ENCODE results near the gene SMIM45.

SMIM45 gene

DNA sequence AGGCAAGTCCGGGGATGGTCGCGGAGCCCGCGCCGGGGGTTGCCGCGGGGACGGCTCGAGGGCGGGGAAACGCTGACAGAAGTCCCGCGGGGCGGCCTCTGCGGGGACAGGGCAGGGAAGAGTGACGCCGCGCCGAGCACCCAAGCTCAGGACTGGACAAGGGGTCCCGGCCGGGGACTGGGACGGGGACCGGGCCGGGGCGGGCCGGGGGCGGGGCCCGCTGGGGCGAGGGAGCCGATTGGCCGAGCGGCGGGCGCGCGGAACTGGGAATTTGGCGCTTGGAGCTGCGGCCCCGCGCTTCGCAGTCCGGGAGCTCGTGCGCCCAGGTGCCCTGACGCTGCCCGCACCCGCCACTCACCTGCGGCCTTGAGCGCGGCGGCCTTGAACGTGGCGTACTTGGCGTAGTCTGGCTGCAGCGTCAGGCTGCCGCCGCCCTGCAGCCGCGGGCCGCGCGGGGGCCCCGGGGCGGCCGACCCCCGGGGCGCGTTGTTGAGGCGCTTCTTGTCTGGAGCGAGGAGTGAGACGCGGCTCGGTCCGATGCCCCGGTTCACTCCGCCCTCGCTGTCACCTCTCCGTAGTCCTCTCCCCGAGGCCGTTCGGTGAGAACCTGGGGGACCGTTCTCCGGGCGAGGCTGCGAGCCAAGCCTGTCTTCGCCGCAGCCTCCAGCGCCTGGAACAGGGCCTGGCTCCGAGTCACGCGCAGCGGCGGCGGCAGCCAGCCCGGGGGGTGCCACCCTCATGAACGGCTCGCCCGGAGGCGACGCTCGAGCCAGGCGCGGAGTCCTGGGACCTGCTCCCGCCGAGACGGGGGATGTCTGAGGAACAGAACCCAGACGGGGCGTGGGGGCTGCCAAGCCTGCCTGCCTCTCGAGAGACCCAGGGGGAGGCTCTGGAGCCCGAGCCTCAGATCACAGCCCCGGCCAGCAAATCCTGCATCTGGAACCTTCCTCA lies 41.6 kb upstream of the SMIM45 start (continued):
- TF ChIP-seq, protein P1, sequence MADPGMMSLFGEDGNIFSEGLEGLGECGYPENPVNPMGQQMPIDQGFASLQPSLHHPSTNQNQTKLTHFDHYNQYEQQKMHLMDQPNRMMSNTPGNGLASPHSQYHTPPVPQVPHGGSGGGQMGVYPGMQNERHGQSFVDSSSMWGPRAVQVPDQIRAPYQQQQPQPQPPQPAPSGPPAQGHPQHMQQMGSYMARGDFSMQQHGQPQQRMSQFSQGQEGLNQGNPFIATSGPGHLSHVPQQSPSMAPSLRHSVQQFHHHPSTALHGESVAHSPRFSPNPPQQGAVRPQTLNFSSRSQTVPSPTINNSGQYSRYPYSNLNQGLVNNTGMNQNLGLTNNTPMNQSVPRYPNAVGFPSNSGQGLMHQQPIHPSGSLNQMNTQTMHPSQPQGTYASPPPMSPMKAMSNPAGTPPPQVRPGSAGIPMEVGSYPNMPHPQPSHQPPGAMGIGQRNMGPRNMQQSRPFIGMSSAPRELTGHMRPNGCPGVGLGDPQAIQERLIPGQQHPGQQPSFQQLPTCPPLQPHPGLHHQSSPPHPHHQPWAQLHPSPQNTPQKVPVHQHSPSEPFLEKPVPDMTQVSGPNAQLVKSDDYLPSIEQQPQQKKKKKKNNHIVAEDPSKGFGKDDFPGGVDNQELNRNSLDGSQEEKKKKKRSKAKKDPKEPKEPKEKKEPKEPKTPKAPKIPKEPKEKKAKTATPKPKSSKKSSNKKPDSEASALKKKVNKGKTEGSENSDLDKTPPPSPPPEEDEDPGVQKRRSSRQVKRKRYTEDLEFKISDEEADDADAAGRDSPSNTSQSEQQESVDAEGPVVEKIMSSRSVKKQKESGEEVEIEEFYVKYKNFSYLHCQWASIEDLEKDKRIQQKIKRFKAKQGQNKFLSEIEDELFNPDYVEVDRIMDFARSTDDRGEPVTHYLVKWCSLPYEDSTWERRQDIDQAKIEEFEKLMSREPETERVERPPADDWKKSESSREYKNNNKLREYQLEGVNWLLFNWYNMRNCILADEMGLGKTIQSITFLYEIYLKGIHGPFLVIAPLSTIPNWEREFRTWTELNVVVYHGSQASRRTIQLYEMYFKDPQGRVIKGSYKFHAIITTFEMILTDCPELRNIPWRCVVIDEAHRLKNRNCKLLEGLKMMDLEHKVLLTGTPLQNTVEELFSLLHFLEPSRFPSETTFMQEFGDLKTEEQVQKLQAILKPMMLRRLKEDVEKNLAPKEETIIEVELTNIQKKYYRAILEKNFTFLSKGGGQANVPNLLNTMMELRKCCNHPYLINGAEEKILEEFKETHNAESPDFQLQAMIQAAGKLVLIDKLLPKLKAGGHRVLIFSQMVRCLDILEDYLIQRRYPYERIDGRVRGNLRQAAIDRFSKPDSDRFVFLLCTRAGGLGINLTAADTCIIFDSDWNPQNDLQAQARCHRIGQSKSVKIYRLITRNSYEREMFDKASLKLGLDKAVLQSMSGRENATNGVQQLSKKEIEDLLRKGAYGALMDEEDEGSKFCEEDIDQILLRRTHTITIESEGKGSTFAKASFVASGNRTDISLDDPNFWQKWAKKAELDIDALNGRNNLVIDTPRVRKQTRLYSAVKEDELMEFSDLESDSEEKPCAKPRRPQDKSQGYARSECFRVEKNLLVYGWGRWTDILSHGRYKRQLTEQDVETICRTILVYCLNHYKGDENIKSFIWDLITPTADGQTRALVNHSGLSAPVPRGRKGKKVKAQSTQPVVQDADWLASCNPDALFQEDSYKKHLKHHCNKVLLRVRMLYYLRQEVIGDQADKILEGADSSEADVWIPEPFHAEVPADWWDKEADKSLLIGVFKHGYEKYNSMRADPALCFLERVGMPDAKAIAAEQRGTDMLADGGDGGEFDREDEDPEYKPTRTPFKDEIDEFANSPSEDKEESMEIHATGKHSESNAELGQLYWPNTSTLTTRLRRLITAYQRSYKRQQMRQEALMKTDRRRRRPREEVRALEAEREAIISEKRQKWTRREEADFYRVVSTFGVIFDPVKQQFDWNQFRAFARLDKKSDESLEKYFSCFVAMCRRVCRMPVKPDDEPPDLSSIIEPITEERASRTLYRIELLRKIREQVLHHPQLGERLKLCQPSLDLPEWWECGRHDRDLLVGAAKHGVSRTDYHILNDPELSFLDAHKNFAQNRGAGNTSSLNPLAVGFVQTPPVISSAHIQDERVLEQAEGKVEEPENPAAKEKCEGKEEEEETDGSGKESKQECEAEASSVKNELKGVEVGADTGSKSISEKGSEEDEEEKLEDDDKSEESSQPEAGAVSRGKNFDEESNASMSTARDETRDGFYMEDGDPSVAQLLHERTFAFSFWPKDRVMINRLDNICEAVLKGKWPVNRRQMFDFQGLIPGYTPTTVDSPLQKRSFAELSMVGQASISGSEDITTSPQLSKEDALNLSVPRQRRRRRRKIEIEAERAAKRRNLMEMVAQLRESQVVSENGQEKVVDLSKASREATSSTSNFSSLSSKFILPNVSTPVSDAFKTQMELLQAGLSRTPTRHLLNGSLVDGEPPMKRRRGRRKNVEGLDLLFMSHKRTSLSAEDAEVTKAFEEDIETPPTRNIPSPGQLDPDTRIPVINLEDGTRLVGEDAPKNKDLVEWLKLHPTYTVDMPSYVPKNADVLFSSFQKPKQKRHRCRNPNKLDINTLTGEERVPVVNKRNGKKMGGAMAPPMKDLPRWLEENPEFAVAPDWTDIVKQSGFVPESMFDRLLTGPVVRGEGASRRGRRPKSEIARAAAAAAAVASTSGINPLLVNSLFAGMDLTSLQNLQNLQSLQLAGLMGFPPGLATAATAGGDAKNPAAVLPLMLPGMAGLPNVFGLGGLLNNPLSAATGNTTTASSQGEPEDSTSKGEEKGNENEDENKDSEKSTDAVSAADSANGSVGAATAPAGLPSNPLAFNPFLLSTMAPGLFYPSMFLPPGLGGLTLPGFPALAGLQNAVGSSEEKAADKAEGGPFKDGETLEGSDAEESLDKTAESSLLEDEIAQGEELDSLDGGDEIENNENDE (IDR thresholded peaks at IDR 0.05; ENCODE audit: insufficient replicate concordance, low read length): no peak
- no peak for TF ChIP-seq SP2 (IDR thresholded peaks at IDR 0.05; ENCODE audit: low read length)
- TF ChIP-seq SUZ12 (IDR thresholded peaks at IDR 0.05; ENCODE audit: low read length): peak; percentile 96
- TF ChIP-seq, protein P2, sequence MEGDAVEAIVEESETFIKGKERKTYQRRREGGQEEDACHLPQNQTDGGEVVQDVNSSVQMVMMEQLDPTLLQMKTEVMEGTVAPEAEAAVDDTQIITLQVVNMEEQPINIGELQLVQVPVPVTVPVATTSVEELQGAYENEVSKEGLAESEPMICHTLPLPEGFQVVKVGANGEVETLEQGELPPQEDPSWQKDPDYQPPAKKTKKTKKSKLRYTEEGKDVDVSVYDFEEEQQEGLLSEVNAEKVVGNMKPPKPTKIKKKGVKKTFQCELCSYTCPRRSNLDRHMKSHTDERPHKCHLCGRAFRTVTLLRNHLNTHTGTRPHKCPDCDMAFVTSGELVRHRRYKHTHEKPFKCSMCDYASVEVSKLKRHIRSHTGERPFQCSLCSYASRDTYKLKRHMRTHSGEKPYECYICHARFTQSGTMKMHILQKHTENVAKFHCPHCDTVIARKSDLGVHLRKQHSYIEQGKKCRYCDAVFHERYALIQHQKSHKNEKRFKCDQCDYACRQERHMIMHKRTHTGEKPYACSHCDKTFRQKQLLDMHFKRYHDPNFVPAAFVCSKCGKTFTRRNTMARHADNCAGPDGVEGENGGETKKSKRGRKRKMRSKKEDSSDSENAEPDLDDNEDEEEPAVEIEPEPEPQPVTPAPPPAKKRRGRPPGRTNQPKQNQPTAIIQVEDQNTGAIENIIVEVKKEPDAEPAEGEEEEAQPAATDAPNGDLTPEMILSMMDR (IDR thresholded peaks at IDR 0.05; ENCODE audit: control extremely low read depth in 1 of 3, insufficient read depth in 1 of 3, low read depth in 1 of 3, low read length in 3 of 3): no peak
- TF ChIP-seq EZH2 (IDR thresholded peaks at IDR 0.05; ENCODE audit: low read depth, low read length, severe bottlenecking): peak; percentile 93
- no peak for TF ChIP-seq JUN (IDR thresholded peaks at IDR 0.05; ENCODE audit: low read depth, low read length)
- no peak for TF ChIP-seq JUND (IDR thresholded peaks at IDR 0.05; ENCODE audit: low read length)

Measured in H1 (cell line).